Measurements from ENCODE around the gene SAP30L. TPM values are rescaled to one million over a fixed set of nuclear protein-coding genes. Genes with fewer than 3 reads are reported as not detected.
A peak's percentile ranks its signal among the peaks of the same experiment; 100 is the strongest.

Gene SAP30L
- polyA plus RNA-seq, 1 donor (not counting 4 experiments of a cell fraction or from before 2014, with no cell fraction given): 42.1 TPM

- no peak for TF ChIP-seq CTCF (optimal IDR thresholded peaks at IDR 0.05 in 1 of 3, IDR thresholded peaks at IDR 0.05 in 1 of 3, conservative IDR thresholded peaks at IDR 0.05 in 1 of 3; ENCODE audit: extremely low read depth in 1 of 3, insufficient read depth in 2 of 3, low read length in 3 of 3)
- peak; percentile 69 for TF ChIP-seq EZH2 (IDR thresholded peaks at IDR 0.05; ENCODE audit: low read length)
- no peak overlapping the region for H3K27ac ChIP-seq (ENCODE audit: control insufficient read depth, insufficient read depth, low read length)
- H3K27me3 ChIP-seq (ENCODE audit: control insufficient read depth, extremely low read depth, insufficient read depth, low read length): peaks cover 80% of the 10 kb centered on the region
- dilution Hi-C loops (cut with MboI; ENCODE audit: extremely low pct_ligation_motif_present, low sequenced_read_pairs): loop anchor here (10.0 kb wide), 1 partner anchor 132 kb away; no protein-coding TSS in a partner anchor
- no peak overlapping the region for H3K4me2 ChIP-seq (ENCODE audit: control insufficient read depth, extremely low read depth, insufficient read depth, low read depth, low read length)
- DNase-seq (ENCODE audit: low read depth, low spot score) (no peak), FAIRE-seq (no peak)
- no peak overlapping the region for H3K9ac ChIP-seq (ENCODE audit: control insufficient read depth, extremely low read depth, insufficient read depth, low read length)
- H3K79me2 ChIP-seq (ENCODE audit: control insufficient read depth, insufficient read depth, low read length): no peaks in the 10 kb centered on the region
- no peaks in the 10 kb centered on the region for H4K20me1 ChIP-seq (ENCODE audit: control insufficient read depth, extremely low read depth, insufficient read depth, low read length)
- H3K9me3 ChIP-seq (ENCODE audit: control insufficient read depth, low read depth, low read length): no peaks in the 10 kb centered on the region
- no peaks in the 10 kb centered on the region for H3K36me3 ChIP-seq (ENCODE audit: control insufficient read depth in 2 of 2, extremely low read depth in 1 of 2, insufficient read depth in 2 of 2, low read length in 2 of 2)
- H3K9me1 ChIP-seq (ENCODE audit: control insufficient read depth, extremely low read depth, insufficient read depth, low read length): no peaks in the 10 kb centered on the region
- H3K4me3 ChIP-seq (ENCODE audit: control insufficient read depth in 2 of 3, extremely low read depth in 1 of 3, insufficient read depth in 2 of 3, low read depth in 1 of 3, low read length in 3 of 3): no peak overlapping the region
- peaks cover 2% of the 10 kb centered on the region for H3K4me1 ChIP-seq (ENCODE audit: control insufficient read depth, extremely low read depth, insufficient read depth, low read length)
- H2AFZ ChIP-seq (ENCODE audit: control insufficient read depth, low read length): no peak overlapping the region
Measured at GRCh38 chr5:154472871-154473580, 27.2 kb downstream of the SAP30L start.

- peaks cover 2% of the 10 kb centered on the region for H3K4me1 ChIP-seq (ENCODE audit: control insufficient read depth, extremely low read depth, insufficient read depth, low read length)
- peaks cover 87% of the 10 kb centered on the region for H3K27me3 ChIP-seq (ENCODE audit: control insufficient read depth, extremely low read depth, insufficient read depth, low read length)
- no peaks in the 10 kb centered on the region for H3K79me2 ChIP-seq (ENCODE audit: control insufficient read depth, insufficient read depth, low read length)
- no peak overlapping the region for H3K27ac ChIP-seq (ENCODE audit: control insufficient read depth, insufficient read depth, low read length)
- H3K4me2 ChIP-seq (ENCODE audit: control insufficient read depth, extremely low read depth, insufficient read depth, low read depth, low read length): peak overlapping the region; percentile 7
- DNase-seq (ENCODE audit: low read depth, low spot score) (no peak), FAIRE-seq (no peak)
- no peak overlapping the region for H3K9ac ChIP-seq (ENCODE audit: control insufficient read depth, extremely low read depth, insufficient read depth, low read length)
- H3K4me3 ChIP-seq (ENCODE audit: control insufficient read depth in 2 of 3, extremely low read depth in 1 of 3, insufficient read depth in 2 of 3, low read depth in 1 of 3, low read length in 3 of 3): no peak overlapping the region
- dilution Hi-C loops (cut with MboI; ENCODE audit: extremely low pct_ligation_motif_present, low sequenced_read_pairs): loop anchor here (10.0 kb wide), 1 partner anchor 131 kb away; no protein-coding TSS in a partner anchor
- no peaks in the 10 kb centered on the region for H3K9me1 ChIP-seq (ENCODE audit: control insufficient read depth, extremely low read depth, insufficient read depth, low read length)
- no peaks in the 10 kb centered on the region for H3K9me3 ChIP-seq (ENCODE audit: control insufficient read depth, low read depth, low read length)
- no peak overlapping the region for H2AFZ ChIP-seq (ENCODE audit: control insufficient read depth, low read length)
- TF ChIP-seq EZH2 (IDR thresholded peaks at IDR 0.05; ENCODE audit: low read length) (peak; percentile 86), CTCF (optimal IDR thresholded peaks at IDR 0.05 in 1 of 3, IDR thresholded peaks at IDR 0.05 in 1 of 3, conservative IDR thresholded peaks at IDR 0.05 in 1 of 3; ENCODE audit: extremely low read depth in 1 of 3, insufficient read depth in 2 of 3, low read length in 3 of 3) (no peak)
- H3K36me3 ChIP-seq (ENCODE audit: control insufficient read depth in 2 of 2, extremely low read depth in 1 of 2, insufficient read depth in 2 of 2, low read length in 2 of 2): no peaks in the 10 kb centered on the region
- no peaks in the 10 kb centered on the region for H4K20me1 ChIP-seq (ENCODE audit: control insufficient read depth, extremely low read depth, insufficient read depth, low read length)
Measured at GRCh38 chr5:154473581-154474283, 27.9 kb downstream of the SAP30L start.

Measured in keratinocyte (primary cell).